Measurements from ENCODE around the gene CIT. TPM values are rescaled to one million over a fixed set of nuclear protein-coding genes. Genes with fewer than 3 reads are reported as not detected.

The CIT gene
- total RNA-seq, 2 experiments from 2014 or later, result 43.3 to 48.4 TPM

- TF ChIP-seq CTCF (IDR thresholded peaks at IDR 0.05), result no peak
- POLR2A ChIA-PET, result no interaction called here
- CTCF ChIA-PET, result no interaction called here
- Mint-ChIP-seq H3K4me1 (ENCODE audit: low read depth) (no peaks in the 10 kb centered on the region), H3K27ac (no peak overlapping the region), H3K9me3 (peaks cover 4% of the 10 kb centered on the region), H3K36me3 (ENCODE audit: low read depth) (peaks cover 5% of the 10 kb centered on the region), H3K4me3 (no peak overlapping the region), H3K27me3 (no peaks in the 10 kb centered on the region)
- intact Hi-C loops (cut with micrococcal nuclease), result no loop called here
- ATAC-seq (no peak), DNase-seq (no peak)
Observed at GRCh38 chr12:119802472-119802871, 74.6 kb downstream of the CIT start.

- H3K4me1 Mint-ChIP-seq (ENCODE audit: low read depth), result no peaks in the 10 kb centered on the region
- no peaks in the 10 kb centered on the region for H3K36me3 Mint-ChIP-seq (ENCODE audit: low read depth)
- H3K27me3 Mint-ChIP-seq, result no peaks in the 10 kb centered on the region
- H3K9me3 Mint-ChIP-seq, result no peaks in the 10 kb centered on the region
- DNase-seq (no peak), ATAC-seq (no peak)
- no peak overlapping the region for H3K4me3 Mint-ChIP-seq
- intact Hi-C loops (cut with micrococcal nuclease), result no loop called here
- TF ChIP-seq CTCF (IDR thresholded peaks at IDR 0.05), result no peak
- no peak overlapping the region for H3K27ac Mint-ChIP-seq
- ChIA-PET POLR2A (no interaction called here), CTCF (interaction anchor here (1.7 kb wide), 1 partner anchor 16 kb away, joined by 4 read pairs; no protein-coding TSS in a partner anchor)
Observed at GRCh38 chr12:119797090-119797489, 80.0 kb downstream of the CIT start.

- intact Hi-C loops (cut with micrococcal nuclease), result no loop called here
- H3K36me3 Mint-ChIP-seq (ENCODE audit: low read depth), result no peaks in the 10 kb centered on the region
- H3K4me3 Mint-ChIP-seq, result no peak overlapping the region
- no peaks in the 10 kb centered on the region for H3K4me1 Mint-ChIP-seq (ENCODE audit: low read depth)
- no peaks in the 10 kb centered on the region for H3K27me3 Mint-ChIP-seq
- no peak overlapping the region for H3K27ac Mint-ChIP-seq
- ATAC-seq (no peak), DNase-seq (no peak)
- H3K9me3 Mint-ChIP-seq, result no peaks in the 10 kb centered on the region
- TF ChIP-seq CTCF (IDR thresholded peaks at IDR 0.05), result no peak
- POLR2A ChIA-PET, result no interaction called here
- CTCF ChIA-PET, result interaction anchor here (1.7 kb wide), 1 partner anchor 16 kb away, joined by 4 read pairs; no protein-coding TSS in a partner anchor
Observed at GRCh38 chr12:119796292-119796691, 80.8 kb downstream of the CIT start.

- intact Hi-C loops (cut with micrococcal nuclease), result no loop called here
- ChIA-PET POLR2A (no interaction called here), CTCF (no interaction called here)
- no peaks in the 10 kb centered on the region for H3K27me3 Mint-ChIP-seq
- no peak for TF ChIP-seq CTCF (IDR thresholded peaks at IDR 0.05)
- H3K36me3 Mint-ChIP-seq (ENCODE audit: low read depth), result peaks cover 2% of the 10 kb centered on the region
- ATAC-seq (no peak), DNase-seq (no peak)
- no peak overlapping the region for H3K4me3 Mint-ChIP-seq
- no peak overlapping the region for H3K27ac Mint-ChIP-seq
- no peaks in the 10 kb centered on the region for H3K9me3 Mint-ChIP-seq
- no peaks in the 10 kb centered on the region for H3K4me1 Mint-ChIP-seq (ENCODE audit: low read depth)
Observed at GRCh38 chr12:119791453-119791852, 85.7 kb downstream of the CIT start.

- no peak for TF ChIP-seq CTCF (IDR thresholded peaks at IDR 0.05)
- intact Hi-C loops (cut with micrococcal nuclease), result no loop called here
- H3K4me3 Mint-ChIP-seq, result no peak overlapping the region
- no peaks in the 10 kb centered on the region for H3K4me1 Mint-ChIP-seq (ENCODE audit: low read depth)
- DNase-seq (no peak), ATAC-seq (no peak)
- H3K27me3 Mint-ChIP-seq, result no peaks in the 10 kb centered on the region
- H3K9me3 Mint-ChIP-seq, result no peaks in the 10 kb centered on the region
- peaks cover 20% of the 10 kb centered on the region for H3K36me3 Mint-ChIP-seq (ENCODE audit: low read depth)
- H3K27ac Mint-ChIP-seq, result no peak overlapping the region
- ChIA-PET CTCF (interaction anchor here (0.6 to 0.7 kb wide), 4 partner anchors 16 to 280 kb away, joined by 3 to 4 read pairs (median 3); no protein-coding TSS in a partner anchor), POLR2A (no interaction called here)
Observed at GRCh38 chr12:119788786-119789185, 88.3 kb downstream of the CIT start.

Measured in activated CD8-positive, alpha-beta T cell treated with anti-CD3 and anti-CD28 coated beads for 36 hours (primary cell).